GM23338 (cell line): ENCODE results near the gene NCKAP5. TPM values are rescaled to one million over a fixed set of nuclear protein-coding genes. Genes with fewer than 3 reads are reported as not detected.

Source experiments
- ATAC-seq: fragments of 200-7000 bp; cut with Tn5 transposase; 3 replicates; pipeline ENCODE4 v1.9.1; 2020
- DNase-seq: peaks from one replicate; pipeline ENCODE4 v3.0.0-alpha.2; 2015; ENCODE audit warnings: low spot score
- H2AFZ ChIP-seq: fragments of 200-600 bp; sonication (generic); 2 replicates; pipeline ENCODE4 v1.8.0; 2016; ENCODE audit warnings: antibody characterized with exemption, mild to moderate bottlenecking, moderate library complexity
- H3F3A ChIP-seq: fragments of 200-600 bp; sonication (generic); replicated peaks from 2 replicates; pipeline ENCODE4 v1.8.0; 2017; ENCODE audit warnings: antibody characterized with exemption, mixed run types, low read depth
- H3K27ac ChIP-seq: fragments of 200-600 bp; sonication (generic); 2 replicates; pipeline ENCODE4 v1.6.1; 2016; ENCODE audit warnings: low read depth
- H3K27me3 ChIP-seq: fragments of 200-600 bp; sonication (generic); 2 replicates; pipeline ENCODE4 v1.8.0; 2016; ENCODE audit warnings: mild to moderate bottlenecking, mixed run types, moderate library complexity; ENCODE audit not compliant: insufficient read depth
- H3K36me3 ChIP-seq: fragments of 200-600 bp; sonication (generic); 2 replicates; pipeline ENCODE4 v1.8.0; 2016; ENCODE audit warnings: mild to moderate bottlenecking; ENCODE audit not compliant: insufficient read depth
- H3K4me1 ChIP-seq: fragments of 200-600 bp; sonication (generic); 2 replicates; pipeline ENCODE4 v1.8.0; 2016; ENCODE audit warnings: mild to moderate bottlenecking, moderate library complexity; ENCODE audit not compliant: insufficient read depth
- H3K4me2 ChIP-seq: fragments of 200-600 bp; sonication (generic); 2 replicates; pipeline ENCODE4 v1.7.1; 2017; ENCODE audit warnings: mixed run types
- H3K4me3 ChIP-seq: fragments of 200-600 bp; sonication (generic); 2 replicates; pipeline ENCODE4 v1.6.1; 2016; ENCODE audit warnings: mixed run types
- H3K79me2 ChIP-seq: fragments of 200-600 bp; sonication (generic); replicated peaks from 2 replicates; pipeline ENCODE4 v1.8.0; 2017; ENCODE audit warnings: mild to moderate bottlenecking; ENCODE audit not compliant: insufficient read depth
- H3K9me2 ChIP-seq: fragments of 200-600 bp; sonication (generic); 2 replicates; pipeline ENCODE4 v1.8.0; 2017; ENCODE audit not compliant: insufficient read depth
- H4K20me1 ChIP-seq: fragments of 200-600 bp; sonication (generic); replicated peaks from 2 replicates; pipeline ENCODE4 v1.8.0; 2017; ENCODE audit warnings: mild to moderate bottlenecking; ENCODE audit not compliant: insufficient read depth
- H3K27ac Mint-ChIP-seq: 2 replicates; pipeline ENCODE4 v1.8.0; 2020; ENCODE audit warnings: inconsistent platforms, mild to moderate bottlenecking, moderate library complexity, mixed read lengths
- H3K27me3 Mint-ChIP-seq: 3 replicates; pipeline ENCODE4 v1.8.0; 2022; ENCODE audit warnings: low read depth, mild to moderate bottlenecking, moderate library complexity, mixed read lengths, inconsistent platforms; ENCODE audit not compliant: insufficient read depth, poor library complexity
- H3K36me3 Mint-ChIP-seq: 3 replicates; pipeline ENCODE4 v1.8.0; 2021; ENCODE audit warnings: low read depth, mild to moderate bottlenecking, inconsistent platforms, moderate library complexity, mixed read lengths
- H3K4me1 Mint-ChIP-seq: 3 replicates; pipeline ENCODE4 v1.8.0; 2020; ENCODE audit warnings: mild to moderate bottlenecking, inconsistent platforms, mixed read lengths
- H3K4me3 Mint-ChIP-seq: 3 replicates; pipeline ENCODE4 v1.8.0; 2021; ENCODE audit warnings: moderate library complexity, mild to moderate bottlenecking, inconsistent platforms, mixed read lengths
- H3K9me3 Mint-ChIP-seq: 3 replicates; pipeline ENCODE4 v1.8.0; 2020; ENCODE audit warnings: moderate library complexity, mild to moderate bottlenecking, inconsistent platforms, mixed read lengths
- EZH2 ChIP-seq: fragments of 200-600 bp; sonication (generic); IDR thresholded peaks from one replicate; pipeline ENCODE4 v1.8.0; 2017; ENCODE audit warnings: antibody characterized with exemption, mild to moderate bottlenecking, low read depth; ENCODE audit not compliant: unreplicated experiment
- EZH2phosphoT487 ChIP-seq: fragments of 200-600 bp; sonication (generic); IDR thresholded peaks from one replicate; pipeline ENCODE4 v1.8.1; 2018; ENCODE audit warnings: antibody characterized with exemption; ENCODE audit not compliant: unreplicated experiment
- JUNB ChIP-seq: IDR thresholded peaks from one replicate; pipeline ENCODE4 v1.6.1; 2016; ENCODE audit warnings: antibody characterized with exemption; ENCODE audit not compliant: unreplicated experiment
- NANOG ChIP-seq: IDR thresholded peaks from 2 replicates; pipeline ENCODE4 v1.6.1; 2016; ENCODE audit warnings: antibody characterized with exemption, borderline replicate concordance
- POLR2AphosphoS5 ChIP-seq: IDR thresholded peaks from 2 replicates; pipeline ENCODE4 v1.6.1; 2016; ENCODE audit warnings: antibody characterized with exemption, low read depth
- STAT1 ChIP-seq: IDR thresholded peaks from one replicate; pipeline ENCODE4 v1.6.1; 2016; ENCODE audit warnings: antibody characterized with exemption; ENCODE audit not compliant: unreplicated experiment
- ZNF114 ChIP-seq: fragments of 250-450 bp; sonication (Bioruptor Pico); IDR thresholded peaks from 2 replicates; pipeline ENCODE4 v1.5.0; 2020; ENCODE audit warnings: mild to moderate bottlenecking, moderate library complexity
- polyA plus RNA-seq: library from polyadenylated mRNA; unstranded; fragments of >200 nt; fragmentation: Nextera tagmentation; extraction: Ambion mirVana; gene quantifications from 2 replicates; pipeline ENCODE4 v1.2.1, GENCODE V29; 2016
- total RNA-seq: library from RNA; depleted of rRNA; stranded (reverse); fragments of >200 nt; shearing (Covaris generic); gene quantifications from 2 replicates; pipeline ENCODE4 v1.2.3, GENCODE V29; 2014
- TF ChIP-seq, protein P1 (sequence below), 2 experiments: fragments of 200-600 bp in 1 of 2; sonication (generic) in 1 of 2; conservative IDR thresholded peaks; 2 replicates each; pipeline versions ENCODE4 v1.5.1 to v1.6.1; 2016 to 2017; ENCODE audit warnings: antibody characterized with exemption in 2 of 2, low read depth in 2 of 2, mild to moderate bottlenecking in 2 of 2, moderate library complexity in 1 of 2
- TF ChIP-seq, protein P2 (sequence below): IDR thresholded peaks from one replicate; pipeline ENCODE4 v1.6.1; 2018; ENCODE audit warnings: antibody characterized with exemption; ENCODE audit not compliant: unreplicated experiment
- TF ChIP-seq, protein P3 (sequence below): IDR thresholded peaks from 2 replicates; pipeline ENCODE4 v1.6.1; 2016; ENCODE audit warnings: antibody characterized with exemption

Gene NCKAP5
- total and polyA plus RNA-seq, 2 experiments from 2014 or later: 0.34 to 0.73 TPM

DNA sequence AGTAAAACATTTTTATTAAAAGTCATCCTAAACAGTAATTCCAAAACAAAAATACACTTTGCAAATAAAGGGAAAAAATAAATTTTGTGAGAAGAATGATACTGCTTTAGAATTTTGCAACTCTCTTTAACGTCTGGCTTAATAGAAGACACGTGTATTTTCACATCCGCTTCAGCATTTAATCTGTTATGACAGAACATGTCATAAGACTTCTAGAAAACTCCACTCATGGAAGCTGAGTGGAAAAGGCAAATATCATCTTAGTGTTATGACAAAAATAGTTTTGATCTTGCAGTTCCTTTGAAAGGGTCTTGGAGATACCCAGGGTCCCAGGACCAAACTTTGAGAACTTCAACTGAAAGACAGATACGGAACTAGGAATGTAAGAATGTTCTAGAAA is 350.1 kb downstream of the NCKAP5 start:
- H3K4me1 Mint-ChIP-seq: peaks cover 4% of the 10 kb centered on the region; the same call in 1 of the 3 replicates
- Histone ChIP-seq H3K27me3 (no peaks in the 10 kb centered on the region), H3K36me3 (no peaks in the 10 kb centered on the region), H3K4me2 (no peak overlapping the region), H2AFZ (no peak overlapping the region), H4K20me1 (no peaks in the 10 kb centered on the region; the same call in 1 of the 2 replicates), H3K9me2 (peaks cover 3% of the 10 kb centered on the region; the same call in 1 of the 2 replicates), H3K4me3 (no peak overlapping the region), H3K27ac (no peak overlapping the region), H3F3A (no peaks in the 10 kb centered on the region), H3K4me1 (no peaks in the 10 kb centered on the region), H3K79me2 (no peaks in the 10 kb centered on the region)
- TF ChIP-seq POLR2AphosphoS5: no peak
- TF ChIP-seq, protein P1, sequence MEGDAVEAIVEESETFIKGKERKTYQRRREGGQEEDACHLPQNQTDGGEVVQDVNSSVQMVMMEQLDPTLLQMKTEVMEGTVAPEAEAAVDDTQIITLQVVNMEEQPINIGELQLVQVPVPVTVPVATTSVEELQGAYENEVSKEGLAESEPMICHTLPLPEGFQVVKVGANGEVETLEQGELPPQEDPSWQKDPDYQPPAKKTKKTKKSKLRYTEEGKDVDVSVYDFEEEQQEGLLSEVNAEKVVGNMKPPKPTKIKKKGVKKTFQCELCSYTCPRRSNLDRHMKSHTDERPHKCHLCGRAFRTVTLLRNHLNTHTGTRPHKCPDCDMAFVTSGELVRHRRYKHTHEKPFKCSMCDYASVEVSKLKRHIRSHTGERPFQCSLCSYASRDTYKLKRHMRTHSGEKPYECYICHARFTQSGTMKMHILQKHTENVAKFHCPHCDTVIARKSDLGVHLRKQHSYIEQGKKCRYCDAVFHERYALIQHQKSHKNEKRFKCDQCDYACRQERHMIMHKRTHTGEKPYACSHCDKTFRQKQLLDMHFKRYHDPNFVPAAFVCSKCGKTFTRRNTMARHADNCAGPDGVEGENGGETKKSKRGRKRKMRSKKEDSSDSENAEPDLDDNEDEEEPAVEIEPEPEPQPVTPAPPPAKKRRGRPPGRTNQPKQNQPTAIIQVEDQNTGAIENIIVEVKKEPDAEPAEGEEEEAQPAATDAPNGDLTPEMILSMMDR (conservative IDR thresholded peaks at IDR 0.05; ENCODE audit: low read depth in 2 of 2): no peak
- no peak for TF ChIP-seq STAT1
- TF ChIP-seq ZNF114 (CRISPR knock-in tag): no peak
- TF ChIP-seq, protein P2, sequence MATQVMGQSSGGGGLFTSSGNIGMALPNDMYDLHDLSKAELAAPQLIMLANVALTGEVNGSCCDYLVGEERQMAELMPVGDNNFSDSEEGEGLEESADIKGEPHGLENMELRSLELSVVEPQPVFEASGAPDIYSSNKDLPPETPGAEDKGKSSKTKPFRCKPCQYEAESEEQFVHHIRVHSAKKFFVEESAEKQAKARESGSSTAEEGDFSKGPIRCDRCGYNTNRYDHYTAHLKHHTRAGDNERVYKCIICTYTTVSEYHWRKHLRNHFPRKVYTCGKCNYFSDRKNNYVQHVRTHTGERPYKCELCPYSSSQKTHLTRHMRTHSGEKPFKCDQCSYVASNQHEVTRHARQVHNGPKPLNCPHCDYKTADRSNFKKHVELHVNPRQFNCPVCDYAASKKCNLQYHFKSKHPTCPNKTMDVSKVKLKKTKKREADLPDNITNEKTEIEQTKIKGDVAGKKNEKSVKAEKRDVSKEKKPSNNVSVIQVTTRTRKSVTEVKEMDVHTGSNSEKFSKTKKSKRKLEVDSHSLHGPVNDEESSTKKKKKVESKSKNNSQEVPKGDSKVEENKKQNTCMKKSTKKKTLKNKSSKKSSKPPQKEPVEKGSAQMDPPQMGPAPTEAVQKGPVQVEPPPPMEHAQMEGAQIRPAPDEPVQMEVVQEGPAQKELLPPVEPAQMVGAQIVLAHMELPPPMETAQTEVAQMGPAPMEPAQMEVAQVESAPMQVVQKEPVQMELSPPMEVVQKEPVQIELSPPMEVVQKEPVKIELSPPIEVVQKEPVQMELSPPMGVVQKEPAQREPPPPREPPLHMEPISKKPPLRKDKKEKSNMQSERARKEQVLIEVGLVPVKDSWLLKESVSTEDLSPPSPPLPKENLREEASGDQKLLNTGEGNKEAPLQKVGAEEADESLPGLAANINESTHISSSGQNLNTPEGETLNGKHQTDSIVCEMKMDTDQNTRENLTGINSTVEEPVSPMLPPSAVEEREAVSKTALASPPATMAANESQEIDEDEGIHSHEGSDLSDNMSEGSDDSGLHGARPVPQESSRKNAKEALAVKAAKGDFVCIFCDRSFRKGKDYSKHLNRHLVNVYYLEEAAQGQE: no peak
- TF ChIP-seq EZH2: no peak
- TF ChIP-seq JUNB: no peak
- TF ChIP-seq NANOG: no peak
- TF ChIP-seq EZH2phosphoT487: no peak
- peaks cover 10% of the 10 kb centered on the region; the same call in 2 of the 3 replicates for H3K9me3 Mint-ChIP-seq
- ATAC-seq (no peak), DNase-seq (no peak)
- no peak overlapping the region for H3K4me3 Mint-ChIP-seq
- H3K27me3 Mint-ChIP-seq: no peaks in the 10 kb centered on the region
- H3K36me3 Mint-ChIP-seq: no peaks in the 10 kb centered on the region
- no peak overlapping the region for H3K27ac Mint-ChIP-seq

DNA sequence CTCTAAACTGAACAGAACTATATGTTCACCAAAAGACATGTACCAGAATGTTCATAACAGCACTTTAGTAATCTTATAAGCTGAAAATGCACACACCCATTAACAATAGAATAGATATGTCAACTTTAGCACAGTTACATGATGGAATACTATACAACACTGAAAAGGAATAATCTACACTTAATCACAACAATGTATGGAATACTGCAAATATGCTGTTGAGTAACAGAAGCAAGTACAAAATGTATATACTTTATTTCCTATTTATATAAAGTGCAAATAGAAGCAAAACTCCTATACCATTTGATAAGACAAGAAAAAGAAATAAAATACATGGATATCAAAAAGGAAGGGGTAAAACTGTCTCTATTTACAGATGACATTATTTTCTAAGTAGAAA is 352.8 kb downstream of the NCKAP5 start:
- Mint-ChIP-seq H3K27me3 (no peaks in the 10 kb centered on the region), H3K36me3 (no peaks in the 10 kb centered on the region), H3K4me3 (no peak overlapping the region), H3K27ac (no peak overlapping the region), H3K9me3 (peaks cover 10% of the 10 kb centered on the region; the same call in 2 of the 3 replicates), H3K4me1 (peaks cover 4% of the 10 kb centered on the region; the same call in 1 of the 3 replicates)
- H3K4me1 ChIP-seq: no peaks in the 10 kb centered on the region
- no peak for ATAC-seq
- no peak overlapping the region for H3K4me3 ChIP-seq
- no peaks in the 10 kb centered on the region for H3K79me2 ChIP-seq
- H3K4me2 ChIP-seq: no peak overlapping the region
- H3K27me3 ChIP-seq: no peaks in the 10 kb centered on the region
- H3K36me3 ChIP-seq: no peaks in the 10 kb centered on the region
- no peaks in the 10 kb centered on the region for H3F3A ChIP-seq
- no peak overlapping the region for H3K27ac ChIP-seq
- H3K9me2 ChIP-seq: peaks cover 3% of the 10 kb centered on the region; the same call in 1 of the 2 replicates
- no peak for DNase-seq
- no peaks in the 10 kb centered on the region; the same call in 1 of the 2 replicates for H4K20me1 ChIP-seq
- TF ChIP-seq, protein P3, sequence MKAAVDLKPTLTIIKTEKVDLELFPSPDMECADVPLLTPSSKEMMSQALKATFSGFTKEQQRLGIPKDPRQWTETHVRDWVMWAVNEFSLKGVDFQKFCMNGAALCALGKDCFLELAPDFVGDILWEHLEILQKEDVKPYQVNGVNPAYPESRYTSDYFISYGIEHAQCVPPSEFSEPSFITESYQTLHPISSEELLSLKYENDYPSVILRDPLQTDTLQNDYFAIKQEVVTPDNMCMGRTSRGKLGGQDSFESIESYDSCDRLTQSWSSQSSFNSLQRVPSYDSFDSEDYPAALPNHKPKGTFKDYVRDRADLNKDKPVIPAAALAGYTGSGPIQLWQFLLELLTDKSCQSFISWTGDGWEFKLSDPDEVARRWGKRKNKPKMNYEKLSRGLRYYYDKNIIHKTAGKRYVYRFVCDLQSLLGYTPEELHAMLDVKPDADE: no peak
- TF ChIP-seq, protein P2: no peak
- no peak for TF ChIP-seq JUNB
- TF ChIP-seq EZH2: no peak
- no peak for TF ChIP-seq STAT1
- TF ChIP-seq ZNF114 (CRISPR knock-in tag): no peak
- no peak overlapping the region for H2AFZ ChIP-seq
